SK-N-MC (cell line): Measurements from ENCODE around the gene PTPRN2.

Experiments used
- EZH2 ChIP-seq: fragments of 200-600 bp; sonication (generic); IDR thresholded peaks from one replicate; pipeline ENCODE4 v1.6.1; 2017; ENCODE audit warnings: antibody characterized with exemption
- FOXP2 ChIP-seq: optimal IDR thresholded peaks from 2 replicates; pipeline ENCODE3; 2011; ENCODE audit warnings: mild to moderate bottlenecking, moderate library complexity; ENCODE audit not compliant: insufficient read depth; ENCODE audit errors: extremely low read length, control extremely low read depth
- POLR2AphosphoS5 ChIP-seq: IDR thresholded peaks from 2 replicates; pipeline ENCODE4 v1.6.1; 2012; ENCODE audit warnings: mild to moderate bottlenecking, low read depth, low read length, borderline replicate concordance

DNA sequence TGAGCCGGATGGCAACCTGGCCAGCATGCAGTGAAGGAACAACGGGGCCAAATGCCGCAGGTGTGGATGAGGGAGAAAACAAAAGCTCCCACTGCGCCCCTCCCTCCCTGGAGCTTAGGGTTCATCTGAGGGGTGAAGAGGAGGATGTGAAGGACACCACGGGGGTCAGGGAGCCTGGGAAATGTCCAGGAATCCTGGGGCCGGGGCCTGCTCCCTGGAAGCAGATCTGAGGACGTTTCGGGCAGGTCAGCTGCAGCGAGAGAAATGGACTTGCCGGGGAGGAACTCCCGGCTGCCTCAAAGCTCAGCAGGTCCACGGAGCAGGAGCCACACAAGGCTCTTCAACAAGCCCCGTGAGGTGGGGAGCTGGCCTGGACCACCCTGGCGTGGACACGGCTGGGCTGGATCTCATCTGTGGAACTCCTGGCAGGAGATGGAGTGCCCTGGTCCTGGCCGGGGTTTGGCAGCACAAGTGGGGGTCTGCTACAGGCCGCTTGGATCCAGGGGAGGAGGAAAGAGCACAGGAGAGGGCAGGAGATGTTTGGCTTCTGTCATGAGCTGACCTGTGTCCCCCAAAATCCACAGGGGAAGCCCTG, 585.0 kb downstream of the PTPRN2 start:
- TF ChIP-seq EZH2, result no peak
- no peak for TF ChIP-seq POLR2AphosphoS5
- TF ChIP-seq FOXP2, result no peak
